SK-MEL-5 (cell line): ENCODE measurements around the gene TRPM5. TPM values are rescaled to one million over a fixed set of nuclear protein-coding genes. Genes with fewer than 3 reads are reported as not detected.

Source experiments
- DNase-seq: peaks from one replicate; pipeline ENCODE4 v3.0.0-alpha.2; 2016; ENCODE audit warnings: low read depth, low spot score
- in situ Hi-C: cut with HindIII; loops from 2 replicates; pipeline ENCODE4 v1.10.0; 2016; ENCODE audit warnings: low sequenced_read_pairs, high pct_unique_total_duplicates, low pct_unique_long_range_greater_than_20kb
- total RNA-seq: library from RNA; depleted of rRNA; stranded (reverse); fragments of >200 nt; shearing (Covaris generic); gene quantifications from 2 replicates; pipeline ENCODE4 v1.2.3, GENCODE V29; 2014

Gene TRPM5
- total RNA-seq, 1 experiment from 2014 or later: not detected

DNA sequence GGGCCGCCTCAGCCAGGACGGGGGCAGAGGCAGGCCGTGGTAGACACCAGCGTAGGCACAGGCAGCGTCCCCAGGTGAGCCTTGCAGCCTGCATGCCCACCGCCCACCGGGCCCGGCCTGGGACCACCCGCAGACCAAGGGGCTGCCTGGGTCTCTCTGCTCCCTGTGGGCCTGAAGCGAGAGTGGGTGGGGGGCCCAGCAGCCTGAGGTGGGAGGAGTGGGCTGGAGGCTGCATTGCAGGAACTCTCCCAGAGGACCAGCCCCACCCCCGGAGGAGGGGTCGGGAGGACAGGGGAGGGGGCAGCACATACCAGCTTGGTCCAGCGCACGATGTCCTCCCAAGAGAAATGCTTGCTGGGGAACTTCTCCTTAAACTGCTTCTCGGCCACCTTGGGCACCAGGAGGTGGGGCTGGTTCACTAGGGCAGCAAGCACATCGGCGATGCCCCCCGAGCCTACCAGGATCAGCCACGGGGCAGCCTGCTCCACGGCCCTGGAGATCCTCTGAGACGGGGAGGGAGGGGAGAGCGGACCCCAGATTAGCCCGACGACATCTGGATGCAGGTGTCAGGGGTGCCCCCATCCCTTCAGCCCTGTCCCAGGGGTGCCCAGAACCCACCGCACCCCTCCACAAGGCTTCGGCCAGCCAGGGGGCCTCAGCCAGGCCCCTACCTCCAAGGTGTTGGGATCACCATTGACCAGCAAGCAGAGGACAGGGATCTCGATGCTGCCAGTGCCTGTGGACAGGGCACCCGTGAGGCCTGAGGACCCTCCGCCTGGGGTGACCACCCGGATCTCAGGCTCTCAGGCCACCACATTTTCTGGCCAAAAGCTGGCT, 26.2 kb downstream of the TRPM5 start:
- no peak for DNase-seq
- in situ Hi-C loops: no loop called here

DNA sequence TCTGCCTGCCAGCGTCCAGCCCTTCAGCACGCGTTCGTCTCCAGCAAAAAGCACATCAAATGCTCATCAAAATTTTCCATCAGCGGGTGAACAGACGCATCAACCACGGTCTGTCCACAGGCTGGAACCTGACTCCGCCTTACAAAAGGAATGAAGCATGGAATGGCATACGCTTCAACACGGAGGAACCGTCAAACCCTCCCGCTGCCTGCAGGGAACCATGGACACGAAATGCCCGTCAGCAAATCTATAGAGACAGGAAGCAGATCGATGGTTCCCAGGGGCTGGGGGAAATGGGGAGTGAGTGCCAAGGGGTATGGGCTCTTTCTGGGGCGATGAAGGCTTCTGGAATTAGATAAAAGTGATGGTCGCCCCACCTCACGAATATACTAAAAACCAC, 27.5 kb downstream of the TRPM5 start:
- in situ Hi-C loops: no loop called here
- DNase-seq: no peak

DNA sequence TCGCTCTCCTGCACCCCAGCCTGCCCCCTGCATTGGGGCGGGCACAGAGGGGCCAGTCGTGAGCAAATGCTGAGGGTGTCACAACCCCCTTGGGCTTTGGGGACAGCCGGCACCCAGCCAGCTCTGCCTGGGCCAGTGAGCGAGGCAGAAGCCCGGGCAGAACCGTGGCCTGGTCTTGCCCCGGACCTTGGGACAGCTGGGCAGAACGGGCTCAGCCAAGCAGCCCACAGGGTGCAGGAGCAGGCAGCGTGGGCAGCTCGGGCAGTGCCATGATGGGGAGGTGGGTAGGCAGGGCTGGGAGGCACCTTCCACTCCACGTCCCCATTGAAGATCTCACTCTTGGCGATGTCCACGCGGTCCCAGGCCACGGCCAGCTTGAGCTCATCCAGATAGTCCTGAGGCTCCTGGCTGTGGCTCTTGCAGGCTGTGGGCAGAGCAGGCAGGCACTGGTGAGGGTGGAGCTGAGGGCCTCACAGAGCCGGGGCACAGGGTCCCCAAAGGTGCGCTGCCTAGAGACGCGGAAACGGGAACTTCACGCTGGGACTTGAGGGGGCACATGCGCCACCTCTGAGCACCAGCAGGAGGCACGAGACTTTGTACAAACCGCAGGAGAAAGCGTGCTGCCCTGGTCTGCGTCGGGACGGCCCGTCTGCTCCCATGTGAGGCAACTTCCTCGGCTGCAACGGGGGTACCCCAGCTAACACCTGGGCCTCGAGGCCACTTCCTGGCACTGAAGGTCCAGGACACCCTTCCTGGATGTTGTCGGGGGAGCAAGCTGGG, 28.5 kb downstream of the TRPM5 start:
- in situ Hi-C loops: no loop called here
- DNase-seq: no peak

DNA sequence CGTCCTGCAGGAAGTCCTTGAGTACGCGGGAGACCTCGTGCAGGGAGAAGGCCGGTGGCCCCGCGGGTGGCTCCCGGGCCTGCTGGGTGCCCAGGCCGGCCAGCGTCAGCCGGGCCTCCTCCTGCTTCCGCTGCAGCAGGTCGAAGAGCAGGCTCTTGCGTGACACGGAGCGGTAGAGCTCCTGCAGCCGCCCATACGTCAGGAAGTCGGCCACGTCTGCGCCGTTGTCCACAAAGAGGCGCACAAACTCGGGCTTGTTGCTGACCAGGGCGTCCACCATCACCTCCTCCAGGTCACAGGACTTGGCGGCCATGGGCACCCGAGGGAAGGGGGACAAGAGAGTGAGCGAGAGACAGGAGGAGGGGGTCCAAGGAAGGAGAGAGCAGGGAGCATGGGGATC, 29.1 kb downstream of the TRPM5 start:
- in situ Hi-C loops: no loop called here

DNA sequence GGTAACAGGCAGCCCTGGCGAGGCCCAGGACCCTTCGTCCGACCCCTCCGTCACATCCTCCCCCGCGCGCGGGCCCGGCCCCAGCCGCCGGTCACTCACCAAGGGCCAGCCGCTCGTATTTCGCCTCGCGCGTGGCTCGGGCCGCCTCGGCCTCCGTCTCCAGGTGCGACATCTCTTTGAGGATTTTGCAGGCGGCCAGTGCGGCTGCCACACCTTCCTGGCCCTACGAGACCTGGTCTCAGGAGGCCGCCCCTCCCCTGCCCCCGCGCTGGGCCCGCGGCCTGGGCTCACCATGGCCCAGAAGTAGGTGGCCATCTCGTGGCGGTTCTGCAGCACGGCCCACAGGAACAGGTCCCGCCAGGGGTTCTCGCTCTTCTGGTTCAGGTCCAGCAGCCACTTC, 29.7 kb downstream of the TRPM5 start:
- in situ Hi-C loops: no loop called here
- no peak for DNase-seq

More for the DNA sequence above, 29.1 kb downstream of the TRPM5 start:
- no peak for DNase-seq

DNA sequence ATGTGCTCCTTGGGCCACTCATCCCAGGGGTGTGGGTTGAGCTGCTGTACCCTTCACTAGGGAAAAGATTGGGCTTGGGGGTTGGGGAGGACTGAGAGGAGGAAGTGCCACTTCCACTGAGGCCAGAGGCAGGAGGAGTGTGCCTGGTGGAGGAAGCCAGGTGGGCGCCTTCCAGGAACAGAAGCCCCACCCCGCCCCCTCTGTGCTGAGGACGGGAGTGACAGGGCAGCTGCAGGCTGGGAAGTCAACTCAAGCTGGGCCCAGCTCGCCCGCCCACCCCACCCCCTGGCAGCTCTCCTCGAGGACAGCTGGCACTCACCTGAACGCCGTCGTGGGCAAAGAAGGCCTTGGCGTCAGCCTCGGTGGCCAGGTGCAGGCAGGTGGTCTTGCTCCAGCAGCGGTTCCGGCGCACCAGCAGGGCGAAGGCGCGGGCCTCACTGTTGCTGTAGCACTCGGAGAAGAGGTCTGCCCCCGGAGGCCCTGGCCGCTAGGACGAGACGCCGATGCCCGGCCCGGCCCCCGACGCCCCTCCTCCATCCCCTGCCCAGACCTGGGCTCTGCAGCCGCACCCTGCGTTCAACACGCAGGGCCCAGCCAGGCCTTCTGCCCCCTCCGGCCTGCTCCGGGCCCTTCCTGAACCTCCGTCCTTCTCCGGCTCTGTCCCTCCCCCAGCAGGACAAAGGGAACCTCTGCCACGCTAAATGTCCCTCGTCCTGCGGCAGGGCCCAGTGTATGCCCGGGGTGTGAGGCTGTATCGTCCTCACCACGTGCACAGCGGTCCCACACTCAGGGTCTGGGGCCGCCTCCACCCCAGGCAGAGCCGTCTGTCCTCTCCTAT, 30.4 kb downstream of the TRPM5 start:
- in situ Hi-C loops: no loop called here
- no peak for DNase-seq

DNA sequence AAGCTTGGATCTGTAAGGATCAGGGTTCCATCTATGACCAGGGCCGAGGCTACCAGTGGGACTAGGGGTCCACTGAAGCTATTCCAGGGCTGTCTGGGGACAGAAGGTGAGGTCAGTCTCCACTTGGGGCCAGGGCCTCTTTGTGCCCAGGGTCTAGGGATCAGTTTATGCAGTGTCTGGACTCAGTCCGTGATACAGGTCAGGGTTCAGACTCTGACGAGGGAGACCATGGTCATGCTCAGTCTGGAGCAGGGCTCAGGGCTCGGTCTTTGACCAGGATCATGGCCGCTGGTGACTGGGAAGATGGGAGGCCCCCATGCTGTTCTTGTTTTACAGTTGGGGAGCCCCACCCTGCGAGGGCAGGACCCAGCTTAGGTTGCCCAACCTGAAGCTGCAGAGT, 32.0 kb downstream of the TRPM5 start:
- in situ Hi-C loops: no loop called here
- no peak for DNase-seq

DNA sequence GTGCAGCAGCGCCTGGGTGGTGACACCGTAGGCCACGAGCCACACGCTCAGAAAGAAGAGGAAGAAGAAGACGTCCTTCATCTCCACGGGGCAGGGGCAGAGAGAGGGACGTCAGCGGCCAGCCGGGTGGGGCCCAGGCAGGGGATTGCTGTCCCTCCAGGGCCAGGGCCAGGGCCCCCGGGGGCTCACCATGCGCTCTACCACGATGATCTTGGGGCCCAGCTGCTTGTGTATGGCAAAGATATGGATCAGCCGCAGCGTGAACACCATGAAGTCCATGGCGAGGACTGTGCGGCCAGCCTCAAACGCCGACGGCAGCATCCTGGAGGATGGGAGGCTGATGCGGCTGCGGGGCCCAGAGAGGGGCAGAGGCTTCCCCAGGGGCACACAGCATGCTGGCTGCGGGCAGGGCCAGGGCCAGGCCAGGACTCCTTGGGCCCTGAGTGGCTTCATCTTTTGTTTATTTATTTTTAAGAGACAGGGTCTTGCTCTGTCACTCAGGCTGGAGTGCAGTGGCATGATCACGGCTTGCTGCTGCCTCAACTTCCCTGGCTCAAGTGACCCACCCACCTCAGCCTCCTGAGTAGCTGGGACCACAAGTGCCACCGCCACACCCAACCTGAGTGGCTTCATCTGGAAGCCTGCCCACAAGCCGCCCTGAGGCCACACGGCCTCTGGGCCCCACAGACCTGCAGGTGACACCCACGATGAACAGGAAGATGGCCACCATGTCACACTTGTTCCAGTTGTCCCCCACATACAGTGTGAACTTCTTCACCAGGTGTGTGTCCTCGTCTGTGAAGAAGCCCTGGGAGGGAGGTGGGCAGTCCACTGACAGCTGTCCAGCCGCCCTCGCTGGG, 32.6 kb downstream of the TRPM5 start:
- DNase-seq: no peak
- in situ Hi-C loops: no loop called here

DNA sequence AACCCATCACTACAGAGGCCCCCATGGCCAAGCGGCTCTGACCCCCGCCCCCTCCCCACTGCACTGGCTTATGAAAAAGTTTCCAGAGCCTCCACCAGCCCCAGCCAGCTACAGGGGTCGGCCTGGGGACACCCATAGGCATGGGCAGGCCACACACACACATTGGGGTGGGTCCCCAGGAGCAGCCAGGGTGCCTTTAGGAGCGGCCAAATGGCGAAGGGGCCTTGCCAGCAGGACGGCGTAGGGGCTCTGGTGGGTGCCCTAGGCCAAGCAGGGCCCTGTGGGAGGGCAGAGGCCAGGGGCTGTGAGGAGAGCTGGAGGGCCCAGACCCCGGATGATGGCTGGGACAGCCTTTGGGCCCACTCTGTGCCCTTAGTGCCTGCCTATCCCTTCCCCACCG, 33.7 kb downstream of the TRPM5 start:
- in situ Hi-C loops: no loop called here
- DNase-seq: no peak

DNA sequence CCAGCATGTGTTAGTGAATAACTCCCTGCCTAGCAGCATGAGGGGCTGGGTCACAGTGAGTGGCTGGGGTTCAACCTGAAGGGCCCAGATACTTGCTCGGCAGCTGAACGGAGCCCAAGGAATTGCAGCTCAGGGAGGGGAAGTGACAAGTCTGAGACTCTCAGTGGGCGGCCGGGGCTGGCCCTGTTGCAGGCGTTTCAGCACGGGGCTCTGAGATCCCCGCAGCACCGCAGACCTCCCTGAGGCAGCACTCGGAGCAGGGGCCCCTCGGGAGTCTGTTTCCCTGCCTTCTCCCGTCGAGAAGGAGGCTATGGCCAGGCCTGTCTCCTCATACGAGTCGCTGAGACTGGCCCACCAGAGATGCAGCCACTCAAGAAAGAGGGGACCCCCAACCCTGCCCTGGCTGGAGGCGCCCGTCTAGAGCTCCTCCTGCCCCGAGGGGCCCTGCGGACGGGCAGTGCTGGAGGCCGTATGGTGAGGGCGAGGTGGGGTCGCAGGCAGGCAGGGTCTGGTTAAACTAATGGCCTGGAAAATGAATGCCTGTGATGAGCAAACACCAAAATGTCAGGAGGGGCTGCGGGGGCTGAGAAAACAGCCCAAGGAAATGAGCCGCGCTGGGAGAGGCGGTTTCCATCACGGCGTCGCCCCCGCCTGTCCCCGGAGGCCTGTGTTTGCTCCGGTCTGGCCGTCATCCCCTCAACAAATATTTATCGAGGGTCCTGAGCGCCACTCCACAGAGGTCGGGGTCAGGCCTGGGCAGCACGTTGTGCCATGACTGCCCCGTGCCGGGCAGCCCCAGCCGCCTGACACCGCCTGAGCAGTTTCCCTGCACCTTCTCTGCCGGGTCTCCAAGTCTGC, 34.5 kb downstream of the TRPM5 start:
- in situ Hi-C loops: no loop called here

DNA sequence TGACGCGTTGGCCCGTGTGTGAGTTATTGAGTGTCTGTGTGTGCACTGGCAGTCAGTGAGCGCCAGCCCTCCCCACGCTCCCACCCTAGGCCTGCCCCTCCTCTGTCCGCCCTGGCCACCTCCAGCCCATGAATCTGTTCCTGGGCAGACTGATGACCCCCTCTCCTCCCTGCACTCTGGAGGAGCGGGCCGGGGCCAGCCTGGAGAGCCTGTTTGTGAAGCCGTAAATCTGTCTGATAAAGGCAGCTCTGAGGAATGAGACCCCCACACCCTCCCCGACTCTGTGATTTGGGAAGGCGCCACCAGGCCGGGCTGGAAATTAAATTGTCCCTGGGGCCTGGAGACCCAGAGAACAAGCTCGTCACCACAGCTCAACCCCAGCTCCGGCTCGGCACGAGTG, 35.2 kb downstream of the TRPM5 start:
- in situ Hi-C loops: no loop called here
- DNase-seq: no peak

More for the DNA sequence above, 34.5 kb downstream of the TRPM5 start:
- DNase-seq: no peak

DNA sequence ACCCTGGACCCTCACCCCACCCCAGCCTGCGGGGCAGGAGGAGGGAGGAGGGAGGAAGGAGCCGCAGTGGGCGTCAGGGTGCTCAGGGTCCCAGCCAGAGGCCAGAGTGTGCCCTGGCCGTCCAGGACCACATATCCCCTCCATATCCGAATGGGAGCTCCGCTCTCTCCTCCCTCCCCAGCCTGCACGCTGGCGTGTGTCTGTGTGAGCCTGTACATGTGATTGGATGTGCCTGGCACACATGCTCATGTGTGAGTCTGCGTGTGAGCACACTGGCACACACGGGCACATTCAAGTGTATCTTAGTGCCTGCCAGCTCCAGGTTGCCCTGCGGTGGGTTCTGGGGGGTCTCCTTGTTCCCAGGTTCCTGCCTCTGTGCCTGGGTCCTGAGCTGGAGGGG, 35.6 kb downstream of the TRPM5 start:
- in situ Hi-C loops: no loop called here
- no peak for DNase-seq

DNA sequence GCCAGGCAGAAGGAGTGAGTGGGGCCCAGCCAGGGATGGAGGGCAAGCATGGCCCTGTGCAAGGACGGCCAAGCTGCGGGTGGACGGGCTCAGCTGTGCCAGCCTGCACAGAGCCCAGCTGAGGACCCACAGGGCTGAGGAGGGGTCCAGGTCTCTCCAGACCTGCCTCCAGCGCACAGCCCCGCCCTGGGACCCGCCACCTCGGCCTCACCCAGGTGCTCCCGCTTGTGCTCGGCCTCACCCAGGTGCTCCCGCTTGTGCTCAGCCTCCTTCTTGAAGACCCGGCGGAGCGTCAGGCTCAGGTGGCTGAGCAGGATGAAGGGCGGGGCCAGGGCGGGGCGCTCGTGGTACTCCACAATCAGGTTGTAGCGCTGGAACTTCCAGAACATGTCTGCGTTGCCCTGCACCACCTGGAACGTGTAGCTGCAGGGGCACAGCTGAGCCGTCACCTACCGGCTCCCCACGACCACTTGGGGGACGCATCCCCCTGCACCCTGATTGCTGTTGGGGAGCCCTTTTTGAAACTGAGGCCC, 37.4 kb downstream of the TRPM5 start:
- in situ Hi-C loops: no loop called here
- DNase-seq: no peak

DNA sequence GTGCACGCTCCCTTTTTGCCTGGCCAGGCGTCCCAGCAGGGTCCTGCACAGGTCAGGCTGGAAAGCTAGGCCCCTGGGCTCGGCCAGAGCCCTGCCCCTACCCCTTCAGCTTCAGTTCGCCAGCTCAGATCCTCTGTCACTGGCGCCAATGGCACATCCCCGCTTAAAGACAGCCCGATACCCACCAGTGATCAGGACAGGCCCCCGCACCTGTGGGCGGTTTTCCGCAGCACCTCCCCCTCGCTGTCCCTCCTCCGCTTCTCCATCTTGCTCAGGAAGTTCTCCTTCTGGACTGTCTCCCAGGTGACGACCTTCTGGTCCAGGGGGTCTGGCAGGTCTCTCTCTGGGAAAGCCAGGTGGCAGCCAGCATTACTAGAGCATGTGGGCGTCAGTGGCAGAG, 37.9 kb downstream of the TRPM5 start:
- DNase-seq: no peak
- in situ Hi-C loops: no loop called here

DNA sequence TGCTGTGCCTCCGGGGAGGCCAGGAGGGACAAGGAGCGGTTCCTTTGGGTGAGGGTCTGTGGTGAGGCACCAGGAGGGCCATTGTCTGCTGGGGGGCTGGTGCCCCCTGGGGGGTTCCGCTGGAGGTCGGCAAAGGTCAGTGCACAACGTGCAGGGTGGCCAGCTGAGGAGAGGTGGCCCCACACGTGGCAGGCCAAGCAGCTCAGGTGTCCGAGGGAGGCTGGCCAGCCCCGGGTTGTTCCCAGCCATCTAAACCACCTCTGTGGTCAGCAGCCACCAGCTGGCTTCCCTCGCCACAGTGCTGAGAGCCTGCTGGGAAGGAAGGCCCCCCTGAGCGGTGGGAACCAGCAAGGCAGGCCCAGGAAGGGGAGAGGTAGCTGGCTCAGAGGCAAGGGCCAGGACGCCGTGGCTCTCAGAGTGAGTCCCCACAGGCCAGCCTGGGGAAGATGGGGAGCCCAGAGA, 39.5 kb downstream of the TRPM5 start:
- in situ Hi-C loops: no loop called here
- no peak for DNase-seq
